ENCODE measurements around the gene CNOT6. TPM values are rescaled to one million over a fixed set of nuclear protein-coding genes. Genes with fewer than 3 reads are reported as not detected.

The CNOT6 gene
- total RNA-seq, 1 experiment from 2014 or later, result 10.6 TPM

- Histone ChIP-seq H3F3A (ENCODE audit: low read length, unreplicated experiment) (no peaks in the 10 kb centered on the region), H3K4me2 (ENCODE audit: low read length) (no peak overlapping the region), H3K9ac (ENCODE audit: low read length) (no peak overlapping the region), H3K4me3 (ENCODE audit: low read length) (no peak overlapping the region), H4K20me1 (ENCODE audit: low read length) (no peaks in the 10 kb centered on the region), H3K9me2 (replicated peaks; ENCODE audit: low read length) (no peaks in the 10 kb centered on the region), H3K27me3 (ENCODE audit: low read length) (no peaks in the 10 kb centered on the region), H3K9me3 (ENCODE audit: low read length) (no peaks in the 10 kb centered on the region), H2AFZ (ENCODE audit: low read length) (no peak overlapping the region), H3K79me2 (ENCODE audit: low read length) (no peaks in the 10 kb centered on the region), H3K4me1 (ENCODE audit: insufficient read depth, low read length) (no peaks in the 10 kb centered on the region), H3K36me3 (ENCODE audit: low read depth, low read length) (no peaks in the 10 kb centered on the region), H3K27ac (ENCODE audit: low read length) (no peak overlapping the region)
- TF ChIP-seq EZH2 (IDR thresholded peaks at IDR 0.05; ENCODE audit: low read length, unreplicated experiment) (no peak), CTCF (conservative IDR thresholded peaks at IDR 0.05; ENCODE audit: low read depth, low read length) (no peak), EZH2phosphoT487 (IDR thresholded peaks at IDR 0.05; ENCODE audit: borderline replicate concordance, low read length) (no peak)
- no peak for DNase-seq
- ChIA-PET POLR2A (ENCODE audit: unreplicated experiment) (no interaction called here), CTCF (no interaction called here)
- intact Hi-C loops (cut with micrococcal nuclease), result no loop called here
- no peak for ATAC-seq
- BruUV-seq (replicated peaks), result no TSS peak
These were observed 102.0 kb downstream of the CNOT6 start for GRCh38 chr5:180596115-180596667.

- Histone ChIP-seq H3F3A (ENCODE audit: low read length, unreplicated experiment) (no peaks in the 10 kb centered on the region), H3K4me3 (ENCODE audit: low read length) (no peak overlapping the region), H3K27me3 (ENCODE audit: low read length) (no peaks in the 10 kb centered on the region), H3K9me3 (ENCODE audit: low read length) (no peaks in the 10 kb centered on the region), H3K36me3 (ENCODE audit: low read depth, low read length) (no peaks in the 10 kb centered on the region), H3K9me2 (replicated peaks; ENCODE audit: low read length) (no peaks in the 10 kb centered on the region), H3K79me2 (ENCODE audit: low read length) (no peaks in the 10 kb centered on the region), H2AFZ (ENCODE audit: low read length) (no peak overlapping the region), H4K20me1 (ENCODE audit: low read length) (no peaks in the 10 kb centered on the region), H3K4me1 (ENCODE audit: insufficient read depth, low read length) (no peaks in the 10 kb centered on the region), H3K4me2 (ENCODE audit: low read length) (no peak overlapping the region), H3K9ac (ENCODE audit: low read length) (no peak overlapping the region), H3K27ac (ENCODE audit: low read length) (no peak overlapping the region)
- BruUV-seq (replicated peaks), result no TSS peak
- TF ChIP-seq CTCF (conservative IDR thresholded peaks at IDR 0.05; ENCODE audit: low read depth, low read length) (no peak), EZH2 (IDR thresholded peaks at IDR 0.05; ENCODE audit: low read length, unreplicated experiment) (no peak), EZH2phosphoT487 (IDR thresholded peaks at IDR 0.05; ENCODE audit: borderline replicate concordance, low read length) (no peak)
- intact Hi-C loops (cut with micrococcal nuclease), result no loop called here
- POLR2A ChIA-PET (ENCODE audit: unreplicated experiment), result no interaction called here
- DNase-seq (no peak), ATAC-seq (no peak; the same call in 1 of the 2 replicates)
- CTCF ChIA-PET, result no interaction called here
These were observed 102.6 kb downstream of the CNOT6 start for GRCh38 chr5:180596668-180597231.

- Histone ChIP-seq H3K4me3 (ENCODE audit: low read length) (no peak overlapping the region), H3K27me3 (ENCODE audit: low read length) (no peaks in the 10 kb centered on the region), H3F3A (ENCODE audit: low read length, unreplicated experiment) (no peaks in the 10 kb centered on the region), H3K9ac (ENCODE audit: low read length) (no peak overlapping the region), H3K9me2 (replicated peaks; ENCODE audit: low read length) (no peaks in the 10 kb centered on the region), H4K20me1 (ENCODE audit: low read length) (no peaks in the 10 kb centered on the region), H2AFZ (ENCODE audit: low read length) (no peak overlapping the region), H3K36me3 (ENCODE audit: low read depth, low read length) (no peaks in the 10 kb centered on the region), H3K9me3 (ENCODE audit: low read length) (no peaks in the 10 kb centered on the region), H3K4me2 (ENCODE audit: low read length) (no peak overlapping the region), H3K27ac (ENCODE audit: low read length) (no peak overlapping the region), H3K4me1 (ENCODE audit: insufficient read depth, low read length) (no peaks in the 10 kb centered on the region), H3K79me2 (ENCODE audit: low read length) (no peaks in the 10 kb centered on the region)
- ChIA-PET POLR2A (ENCODE audit: unreplicated experiment) (no interaction called here), CTCF (no interaction called here)
- no TSS peak for BruUV-seq (replicated peaks)
- DNase-seq (no peak), ATAC-seq (no peak)
- intact Hi-C loops (cut with micrococcal nuclease), result no loop called here
- TF ChIP-seq EZH2phosphoT487 (IDR thresholded peaks at IDR 0.05; ENCODE audit: borderline replicate concordance, low read length) (no peak), CTCF (conservative IDR thresholded peaks at IDR 0.05; ENCODE audit: low read depth, low read length) (no peak), EZH2 (IDR thresholded peaks at IDR 0.05; ENCODE audit: low read length, unreplicated experiment) (no peak)
These were observed 104.1 kb downstream of the CNOT6 start for GRCh38 chr5:180598316-180598701.

Measured in PC-3 (cell line).